Stimulated activated CD8-positive, alpha-beta memory T cell treated with anti-CD3 and anti-CD28 coated beads, Interleukin-7, amount 100 ng/mL, for 4 hours (primary cell): ENCODE results near the gene KANSL1.
A peak's percentile ranks its signal among the peaks of the same experiment; 100 is the strongest.

Source experiments
- DNase-seq, 2 donors: peaks; one replicate each; pipeline ENCODE4 v3.0.0-alpha.2; 2020; ENCODE audit warnings: low read depth in 2 of 2

KANSL1 gene

GRCh38 chr17:46167267-46167666 lies 26.0 kb downstream of the KANSL1 start:
- no peak for DNase-seq

- no peak for DNase-seq
Measured at GRCh38 chr17:46166692-46167249, 26.5 kb downstream of the KANSL1 start.

- no peak for DNase-seq
Measured at GRCh38 chr17:46163929-46164594, 29.2 kb downstream of the KANSL1 start.

- DNase-seq = no peak
Measured at GRCh38 chr17:46163316-46163715, 29.9 kb downstream of the KANSL1 start.

GRCh38 chr17:46162866-46163265 lies 30.4 kb downstream of the KANSL1 start:
- no peak for DNase-seq

GRCh38 chr17:46160169-46160568 lies 33.1 kb downstream of the KANSL1 start:
- DNase-seq = no peak

- DNase-seq = no peak
Measured at GRCh38 chr17:46159686-46160085, 33.5 kb downstream of the KANSL1 start.

- no peak for DNase-seq
Measured at GRCh38 chr17:46158323-46159296, 34.6 kb downstream of the KANSL1 start.

- no peak for DNase-seq
Measured at GRCh38 chr17:46157443-46158062, 35.7 kb downstream of the KANSL1 start.

GRCh38 chr17:46154151-46154816 lies 38.9 kb downstream of the KANSL1 start:
- no peak for DNase-seq

- DNase-seq = no peak
Measured at GRCh38 chr17:46152423-46152822, 40.8 kb downstream of the KANSL1 start.

- no peak for DNase-seq
Measured at GRCh38 chr17:46151762-46152161, 41.5 kb downstream of the KANSL1 start.

GRCh38 chr17:46150216-46150963 lies 42.8 kb downstream of the KANSL1 start:
- no peak for DNase-seq

GRCh38 chr17:46148247-46148646 lies 45.0 kb downstream of the KANSL1 start:
- DNase-seq = no peak

- DNase-seq = peak in 1 of 2 donors; percentile 16
Measured at GRCh38 chr17:46147296-46147695, 45.9 kb downstream of the KANSL1 start.

GRCh38 chr17:46144246-46144645 lies 49.0 kb downstream of the KANSL1 start:
- no peak for DNase-seq

- DNase-seq = no peak
Measured at GRCh38 chr17:46143827-46144236, 49.4 kb downstream of the KANSL1 start.

- DNase-seq = no peak
Measured at GRCh38 chr17:46141645-46142044, 51.6 kb downstream of the KANSL1 start.

GRCh38 chr17:46140645-46141197 lies 52.5 kb downstream of the KANSL1 start:
- no peak for DNase-seq

GRCh38 chr17:46139432-46140210 lies 53.6 kb downstream of the KANSL1 start:
- no peak for DNase-seq
